ENCODE data around the gene ACP3.
"Not testable (repeated sequence)": the region's sequence is repeated elsewhere in the genome, so short reads cannot be mapped to it uniquely, and the experiment has no call there.

The ACP3 gene

GRCh38 chr3:132288357-132288756, 28.9 kb upstream of the ACP3 start:
- Histone ChIP-seq H3K9ac (ENCODE audit: low read depth, low read length) (no peak overlapping the region), H3K27me3 (ENCODE audit: control insufficient read depth, insufficient read depth, low read length) (no peaks in the 10 kb centered on the region), H3K9me3 (ENCODE audit: control insufficient read depth, insufficient read depth, low read length) (no peaks in the 10 kb centered on the region), H3K4me1 (ENCODE audit: control insufficient read depth, insufficient read depth, low read length) (peaks cover 39% of the 10 kb centered on the region), H3K27ac (ENCODE audit: low read depth, low read length) (no peak overlapping the region), H3K36me3 (ENCODE audit: control insufficient read depth, insufficient read depth, low read length) (no peaks in the 10 kb centered on the region), H3K4me3 (ENCODE audit: low read depth, low read length) (no peak overlapping the region)

- Histone ChIP-seq H3K9ac (ENCODE audit: low read depth, low read length) (no peak overlapping the region), H3K36me3 (ENCODE audit: control insufficient read depth, insufficient read depth, low read length) (no peaks in the 10 kb centered on the region), H3K27ac (ENCODE audit: low read depth, low read length) (no peak overlapping the region), H3K27me3 (ENCODE audit: control insufficient read depth, insufficient read depth, low read length) (no peaks in the 10 kb centered on the region), H3K4me1 (ENCODE audit: control insufficient read depth, insufficient read depth, low read length) (peaks cover 29% of the 10 kb centered on the region), H3K9me3 (ENCODE audit: control insufficient read depth, insufficient read depth, low read length) (no peaks in the 10 kb centered on the region), H3K4me3 (ENCODE audit: low read depth, low read length) (no peak overlapping the region)
Observed at GRCh38 chr3:132289316-132289715, 27.9 kb upstream of the ACP3 start.

DNA sequence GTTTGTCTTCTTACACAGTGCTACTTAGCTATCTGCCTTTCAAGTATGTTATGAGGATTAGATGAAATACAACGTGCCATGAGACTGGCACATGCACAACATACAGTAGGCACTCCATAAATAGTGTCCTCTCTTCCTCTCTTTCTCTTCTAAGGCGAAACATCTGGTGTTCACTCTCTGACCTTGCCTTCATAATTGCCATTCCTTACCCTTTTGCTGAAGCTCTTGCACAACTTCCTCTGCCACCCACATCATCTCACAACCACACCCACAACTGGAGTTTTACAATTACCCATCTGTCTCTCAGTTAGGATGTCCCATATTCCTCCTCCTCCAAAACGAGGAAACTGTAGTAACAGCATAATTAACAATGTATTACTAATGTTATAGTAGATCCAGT, 26.4 kb upstream of the ACP3 start:
- no peak overlapping the region for H3K27ac ChIP-seq (ENCODE audit: low read depth, low read length)
- H3K4me1 ChIP-seq (ENCODE audit: control insufficient read depth, insufficient read depth, low read length), result peaks cover 14% of the 10 kb centered on the region
- no peaks in the 10 kb centered on the region; the same call in 1 of the 2 replicates for H3K9me3 ChIP-seq (ENCODE audit: control insufficient read depth, insufficient read depth, low read length)
- no peaks in the 10 kb centered on the region for H3K36me3 ChIP-seq (ENCODE audit: control insufficient read depth, insufficient read depth, low read length)
- H3K4me3 ChIP-seq (ENCODE audit: low read depth, low read length), result no peak overlapping the region
- H3K9ac ChIP-seq (ENCODE audit: low read depth, low read length), result no peak overlapping the region
- no peaks in the 10 kb centered on the region for H3K27me3 ChIP-seq (ENCODE audit: control insufficient read depth, insufficient read depth, low read length)

GRCh38 chr3:132292042-132292441, 25.2 kb upstream of the ACP3 start:
- no peak overlapping the region for H3K9ac ChIP-seq (ENCODE audit: low read depth, low read length)
- no peaks in the 10 kb centered on the region for H3K36me3 ChIP-seq (ENCODE audit: control insufficient read depth, insufficient read depth, low read length)
- H3K27ac ChIP-seq (ENCODE audit: low read depth, low read length), result no peak overlapping the region
- H3K9me3 ChIP-seq (ENCODE audit: control insufficient read depth, insufficient read depth, low read length), result peaks cover 5% of the 10 kb centered on the region; the same call in 1 of the 2 replicates
- no peaks in the 10 kb centered on the region for H3K27me3 ChIP-seq (ENCODE audit: control insufficient read depth, insufficient read depth, low read length)
- peaks cover 2% of the 10 kb centered on the region; the same call in 1 of the 2 replicates for H3K4me1 ChIP-seq (ENCODE audit: control insufficient read depth, insufficient read depth, low read length)
- no peak overlapping the region for H3K4me3 ChIP-seq (ENCODE audit: low read depth, low read length)

GRCh38 chr3:132293251-132293650, 24.0 kb upstream of the ACP3 start:
- H3K9ac ChIP-seq (ENCODE audit: low read depth, low read length), result no peak overlapping the region
- no peak overlapping the region for H3K4me3 ChIP-seq (ENCODE audit: low read depth, low read length)
- H3K4me1 ChIP-seq (ENCODE audit: control insufficient read depth, insufficient read depth, low read length), result no peaks in the 10 kb centered on the region
- H3K27ac ChIP-seq (ENCODE audit: low read depth, low read length), result no peak overlapping the region
- H3K36me3 ChIP-seq (ENCODE audit: control insufficient read depth, insufficient read depth, low read length), result no peaks in the 10 kb centered on the region
- H3K9me3 ChIP-seq (ENCODE audit: control insufficient read depth, insufficient read depth, low read length), result peaks cover 6% of the 10 kb centered on the region; the same call in 1 of the 2 replicates
- H3K27me3 ChIP-seq (ENCODE audit: control insufficient read depth, insufficient read depth, low read length), result no peaks in the 10 kb centered on the region

GRCh38 chr3:132294906-132295305, 22.3 kb upstream of the ACP3 start:
- no peak overlapping the region for H3K4me3 ChIP-seq (ENCODE audit: low read depth, low read length)
- H3K4me1 ChIP-seq (ENCODE audit: control insufficient read depth, insufficient read depth, low read length), result no peaks in the 10 kb centered on the region
- no peaks in the 10 kb centered on the region for H3K36me3 ChIP-seq (ENCODE audit: control insufficient read depth, insufficient read depth, low read length)
- peaks cover 6% of the 10 kb centered on the region; the same call in 1 of the 2 replicates for H3K9me3 ChIP-seq (ENCODE audit: control insufficient read depth, insufficient read depth, low read length)
- no peaks in the 10 kb centered on the region for H3K27me3 ChIP-seq (ENCODE audit: control insufficient read depth, insufficient read depth, low read length)
- H3K27ac ChIP-seq (ENCODE audit: low read depth, low read length), result no peak overlapping the region
- H3K9ac ChIP-seq (ENCODE audit: low read depth, low read length), result no peak overlapping the region

- not testable (repeated sequence) for H3K27ac ChIP-seq (ENCODE audit: low read depth, low read length); H3K9ac ChIP-seq (ENCODE audit: low read depth, low read length); H3K27me3 ChIP-seq (ENCODE audit: control insufficient read depth, insufficient read depth, low read length); H3K4me3 ChIP-seq (ENCODE audit: low read depth, low read length); H3K36me3 ChIP-seq (ENCODE audit: control insufficient read depth, insufficient read depth, low read length); H3K4me1 ChIP-seq (ENCODE audit: control insufficient read depth, insufficient read depth, low read length)
- peaks cover 14% of the 10 kb centered on the region for H3K9me3 ChIP-seq (ENCODE audit: control insufficient read depth, insufficient read depth, low read length)
Observed at GRCh38 chr3:132303336-132304201, 13.6 kb upstream of the ACP3 start.

DNA sequence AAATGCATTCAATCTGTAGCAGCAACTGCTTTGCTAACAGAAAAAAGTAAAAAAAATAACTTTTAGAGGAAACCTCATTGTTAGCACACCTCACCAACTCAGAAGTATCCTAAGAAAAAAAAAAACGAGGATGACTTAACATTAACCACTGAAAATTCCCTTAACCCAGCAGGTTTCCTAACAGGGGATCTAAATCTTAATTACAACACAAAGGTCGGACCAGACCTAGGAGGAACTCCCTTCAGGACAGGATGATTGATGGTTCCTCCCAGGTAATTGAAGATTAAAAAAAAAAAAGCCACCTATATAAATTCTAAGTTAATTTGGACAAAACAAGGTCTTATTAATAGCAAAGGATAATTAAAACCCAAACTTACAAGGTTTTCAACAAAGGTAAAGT, 12.9 kb upstream of the ACP3 start:
- not testable (repeated sequence) for H3K9ac ChIP-seq (ENCODE audit: low read depth, low read length); H3K27me3 ChIP-seq (ENCODE audit: control insufficient read depth, insufficient read depth, low read length); H3K36me3 ChIP-seq (ENCODE audit: control insufficient read depth, insufficient read depth, low read length); H3K4me3 ChIP-seq (ENCODE audit: low read depth, low read length); H3K27ac ChIP-seq (ENCODE audit: low read depth, low read length); H3K4me1 ChIP-seq (ENCODE audit: control insufficient read depth, insufficient read depth, low read length)
- peaks cover 14% of the 10 kb centered on the region for H3K9me3 ChIP-seq (ENCODE audit: control insufficient read depth, insufficient read depth, low read length)

DNA sequence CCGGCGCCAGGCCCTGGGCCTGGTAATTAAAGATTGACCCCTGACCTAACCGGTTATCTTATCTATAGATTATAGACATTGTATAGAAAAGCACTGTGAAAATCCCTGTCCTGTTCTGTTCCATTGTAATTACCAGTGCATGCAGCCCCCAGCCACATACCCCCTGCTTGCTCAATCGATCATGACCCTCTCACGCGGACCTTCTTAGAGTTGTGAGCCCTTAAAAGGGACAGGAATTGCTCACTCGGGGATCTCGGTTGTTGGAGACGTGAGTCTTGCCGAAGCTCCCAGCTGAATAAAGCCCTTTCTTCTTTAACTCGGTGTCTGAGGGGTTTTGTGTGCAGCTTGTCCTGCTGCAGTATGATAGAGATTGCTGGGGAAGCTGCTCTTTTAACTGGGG, 7.2 kb upstream of the ACP3 start:
- H3K4me1 ChIP-seq (ENCODE audit: control insufficient read depth, insufficient read depth, low read length); H3K27ac ChIP-seq (ENCODE audit: low read depth, low read length); H3K27me3 ChIP-seq (ENCODE audit: control insufficient read depth, insufficient read depth, low read length); H3K9me3 ChIP-seq (ENCODE audit: control insufficient read depth, insufficient read depth, low read length); H3K36me3 ChIP-seq (ENCODE audit: control insufficient read depth, insufficient read depth, low read length); H3K9ac ChIP-seq (ENCODE audit: low read depth, low read length); H3K4me3 ChIP-seq (ENCODE audit: low read depth, low read length): not testable (repeated sequence)

- H3K9me3 ChIP-seq (ENCODE audit: control insufficient read depth, insufficient read depth, low read length), result no peaks in the 10 kb centered on the region
- H3K36me3 ChIP-seq (ENCODE audit: control insufficient read depth, insufficient read depth, low read length), result no peaks in the 10 kb centered on the region
- no peaks in the 10 kb centered on the region for H3K27me3 ChIP-seq (ENCODE audit: control insufficient read depth, insufficient read depth, low read length)
- no peak overlapping the region for H3K4me3 ChIP-seq (ENCODE audit: low read depth, low read length)
- no peak overlapping the region for H3K27ac ChIP-seq (ENCODE audit: low read depth, low read length)
- no peak overlapping the region for H3K9ac ChIP-seq (ENCODE audit: low read depth, low read length)
- no peaks in the 10 kb centered on the region for H3K4me1 ChIP-seq (ENCODE audit: control insufficient read depth, insufficient read depth, low read length)
Observed at GRCh38 chr3:132311316-132311715, 5.9 kb upstream of the ACP3 start.

- Histone ChIP-seq H3K4me1 (ENCODE audit: control insufficient read depth, insufficient read depth, low read length) (no peaks in the 10 kb centered on the region; the same call in 1 of the 2 replicates), H3K27me3 (ENCODE audit: control insufficient read depth, insufficient read depth, low read length) (no peaks in the 10 kb centered on the region), H3K9me3 (ENCODE audit: control insufficient read depth, insufficient read depth, low read length) (no peaks in the 10 kb centered on the region), H3K9ac (ENCODE audit: low read depth, low read length) (no peak overlapping the region), H3K27ac (ENCODE audit: low read depth, low read length) (no peak overlapping the region), H3K36me3 (ENCODE audit: control insufficient read depth, insufficient read depth, low read length) (no peaks in the 10 kb centered on the region), H3K4me3 (ENCODE audit: low read depth, low read length) (no peak overlapping the region)
Observed at GRCh38 chr3:132311841-132312240, 5.4 kb upstream of the ACP3 start.

All from HUES48 (cell line).